GM21515 (cell line): ENCODE data around the gene PTK6.

Source experiments
- ATAC-seq: cut with Tn5 transposase; IDR thresholded peaks from one replicate; pipeline ENCODE4 v1.9.1; 2021; ENCODE audit not compliant: unreplicated experiment

The PTK6 gene

GRCh38 chr20:63497138-63497945 is 39.8 kb downstream of the PTK6 start:
- no peak for ATAC-seq

- no peak for ATAC-seq
Measured at GRCh38 chr20:63496596-63497120, 40.5 kb downstream of the PTK6 start.

GRCh38 chr20:63495741-63496595 is 41.2 kb downstream of the PTK6 start:
- ATAC-seq = no peak

GRCh38 chr20:63495167-63495720 is 41.9 kb downstream of the PTK6 start:
- no peak for ATAC-seq

- no peak for ATAC-seq
Measured at GRCh38 chr20:63494420-63495166, 42.6 kb downstream of the PTK6 start.

- ATAC-seq = no peak
Measured at GRCh38 chr20:63494084-63494419, 43.1 kb downstream of the PTK6 start.

- no peak for ATAC-seq
Measured at GRCh38 chr20:63493563-63494020, 43.6 kb downstream of the PTK6 start.

- ATAC-seq = no peak
Measured at GRCh38 chr20:63492982-63493381, 44.2 kb downstream of the PTK6 start.

GRCh38 chr20:63492518-63492917 is 44.7 kb downstream of the PTK6 start:
- no peak for ATAC-seq

GRCh38 chr20:63491635-63492230 is 45.4 kb downstream of the PTK6 start:
- no peak for ATAC-seq

GRCh38 chr20:63491078-63491477 is 46.1 kb downstream of the PTK6 start:
- ATAC-seq = no peak

GRCh38 chr20:63490416-63490815 is 46.8 kb downstream of the PTK6 start:
- ATAC-seq = no peak

- ATAC-seq = no peak
Measured at GRCh38 chr20:63488315-63489251, 48.6 kb downstream of the PTK6 start.

GRCh38 chr20:63487781-63488241 is 49.4 kb downstream of the PTK6 start:
- no peak for ATAC-seq

- no peak for ATAC-seq
Measured at GRCh38 chr20:63487116-63487764, 49.9 kb downstream of the PTK6 start.

GRCh38 chr20:63486300-63486855 is 50.8 kb downstream of the PTK6 start:
- ATAC-seq = no peak

- ATAC-seq = no peak
Measured at GRCh38 chr20:63484651-63485403, 52.3 kb downstream of the PTK6 start.

- no peak for ATAC-seq
Measured at GRCh38 chr20:63484236-63484635, 52.9 kb downstream of the PTK6 start.
